WI38 (cell line): ENCODE data around the gene NANOS2.

Experiments
- H3K4me3 ChIP-seq: 2 replicates; pipeline ENCODE4 v1.5.1; 2011; ENCODE audit warnings: low read depth, mild to moderate bottlenecking, control low read depth, low read length
- CTCF ChIP-seq: IDR thresholded peaks from 2 replicates; pipeline ENCODE4 v1.5.1; 2012; ENCODE audit warnings: low read depth, mild to moderate bottlenecking, control low read depth, low read length

Gene NANOS2

GRCh38 chr19:45879055-45879454, 35.5 kb downstream of the NANOS2 start:
- no peak overlapping the region for H3K4me3 ChIP-seq
- TF ChIP-seq CTCF: no peak

- no peak for TF ChIP-seq CTCF
- H3K4me3 ChIP-seq: no peak overlapping the region
Observed at GRCh38 chr19:45878043-45878794, 36.4 kb downstream of the NANOS2 start.

- H3K4me3 ChIP-seq: no peak overlapping the region
- no peak for TF ChIP-seq CTCF
Observed at GRCh38 chr19:45876411-45877197, 38.0 kb downstream of the NANOS2 start.

GRCh38 chr19:45876161-45876410, 38.5 kb downstream of the NANOS2 start:
- TF ChIP-seq CTCF: no peak

GRCh38 chr19:45874620-45874966, 40.0 kb downstream of the NANOS2 start:
- no peak for TF ChIP-seq CTCF
- H3K4me3 ChIP-seq: no peak overlapping the region

More at GRCh38 chr19:45876161-45876410, 38.5 kb downstream of the NANOS2 start:
- no peak overlapping the region for H3K4me3 ChIP-seq

- no peak overlapping the region for H3K4me3 ChIP-seq
- TF ChIP-seq CTCF: no peak
Observed at GRCh38 chr19:45873219-45873772, 41.3 kb downstream of the NANOS2 start.
